KG1 (cell line): ENCODE measurements around the gene LGALS3BP.

Source experiments
- DNase-seq: peaks from one replicate; lab custom pipeline; 2025; lab: John Stamatoyannopoulos, UW

LGALS3BP gene

GRCh38 chr17:79014158-79014758 is 34.5 kb upstream of the LGALS3BP start:
- no peak for DNase-seq

DNA sequence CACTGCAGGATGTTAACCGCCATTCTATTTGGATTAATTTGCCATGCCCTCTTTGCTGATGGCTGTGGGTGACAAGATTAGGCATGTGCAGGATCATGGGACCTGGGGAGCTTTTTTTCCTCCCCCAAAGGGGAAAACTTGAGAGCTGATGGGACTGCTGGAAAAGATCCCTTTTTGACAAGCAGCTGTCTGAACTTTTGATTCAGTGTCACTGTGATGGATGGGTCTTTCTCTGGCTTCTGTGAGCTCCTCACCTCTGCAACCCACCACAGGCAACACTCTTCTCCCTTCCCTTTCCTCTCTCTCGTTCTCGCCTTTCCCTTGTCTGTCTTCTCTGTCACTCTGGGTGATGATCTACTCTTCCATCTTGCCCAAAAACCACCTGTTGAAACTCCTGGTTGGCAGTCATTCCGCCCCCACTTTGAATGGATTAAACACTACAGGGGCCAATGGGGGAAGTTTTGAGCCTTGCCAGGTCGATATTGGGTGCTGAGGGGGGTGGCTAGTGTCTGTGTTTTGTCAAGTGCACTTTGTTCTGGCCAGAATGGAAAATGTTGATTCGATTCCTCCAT is 32.9 kb upstream of the LGALS3BP start:
- DNase-seq: no peak

- DNase-seq: no peak
Measured at GRCh38 chr17:79011451-79012147, 31.9 kb upstream of the LGALS3BP start.

- no peak for DNase-seq
Measured at GRCh38 chr17:79010304-79010646, 30.6 kb upstream of the LGALS3BP start.

DNA sequence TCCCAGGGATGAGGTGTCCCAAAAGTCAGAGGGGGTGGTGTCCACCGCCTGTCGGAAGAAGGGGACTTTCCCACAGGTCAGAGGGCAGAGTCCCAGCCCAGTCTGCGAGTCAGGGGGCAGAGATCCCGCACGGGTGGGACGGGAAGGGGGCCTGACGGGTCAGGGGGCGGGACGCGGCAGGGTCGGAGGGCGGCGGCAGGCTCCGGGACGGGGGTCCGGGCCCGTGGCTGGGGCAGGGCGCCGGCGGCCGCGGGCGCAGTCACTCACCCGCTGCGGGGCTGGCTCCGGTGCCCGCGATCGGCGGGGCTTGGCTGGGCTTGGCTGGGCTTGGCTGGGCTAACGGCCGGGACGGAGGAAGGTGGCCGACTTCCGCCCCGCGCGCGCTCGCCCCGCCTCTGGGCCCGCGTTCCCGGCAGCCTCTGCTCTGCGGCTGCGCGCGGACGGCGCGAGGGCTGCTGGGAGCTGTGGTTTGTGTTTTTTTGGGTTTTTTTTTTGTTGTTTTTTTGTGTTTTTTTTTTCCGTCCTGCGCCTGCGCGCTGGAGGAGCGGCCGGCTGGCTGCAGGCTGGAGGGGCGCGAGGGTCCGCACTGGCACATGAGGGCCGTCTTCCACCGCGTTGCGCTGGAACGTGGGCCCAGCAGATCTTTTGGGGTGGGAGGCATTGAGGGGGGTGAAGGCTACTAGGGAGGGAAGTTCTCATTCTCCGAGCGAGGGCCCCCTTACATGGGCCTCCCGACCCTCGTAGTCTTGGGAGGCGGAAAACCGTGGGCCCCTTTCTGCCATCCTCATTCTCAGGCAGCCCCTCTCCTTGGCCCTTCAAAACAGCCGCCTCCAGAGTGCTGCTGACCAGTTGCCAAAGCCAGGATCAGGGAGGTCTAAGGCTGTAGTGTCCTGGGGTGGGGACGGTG is 29.9 kb upstream of the LGALS3BP start, which contains the start of gene CANT1:
Gene CANT1, minus strand, starts transcription at position 368 of the 907 bp plus-strand sequence. CDS start 12,142 bp downstream, outside the sequence.
- DNase-seq: peak; percentile 15

GRCh38 chr17:79008666-79009387 is 29.1 kb upstream of the LGALS3BP start:
- no peak for DNase-seq

DNA sequence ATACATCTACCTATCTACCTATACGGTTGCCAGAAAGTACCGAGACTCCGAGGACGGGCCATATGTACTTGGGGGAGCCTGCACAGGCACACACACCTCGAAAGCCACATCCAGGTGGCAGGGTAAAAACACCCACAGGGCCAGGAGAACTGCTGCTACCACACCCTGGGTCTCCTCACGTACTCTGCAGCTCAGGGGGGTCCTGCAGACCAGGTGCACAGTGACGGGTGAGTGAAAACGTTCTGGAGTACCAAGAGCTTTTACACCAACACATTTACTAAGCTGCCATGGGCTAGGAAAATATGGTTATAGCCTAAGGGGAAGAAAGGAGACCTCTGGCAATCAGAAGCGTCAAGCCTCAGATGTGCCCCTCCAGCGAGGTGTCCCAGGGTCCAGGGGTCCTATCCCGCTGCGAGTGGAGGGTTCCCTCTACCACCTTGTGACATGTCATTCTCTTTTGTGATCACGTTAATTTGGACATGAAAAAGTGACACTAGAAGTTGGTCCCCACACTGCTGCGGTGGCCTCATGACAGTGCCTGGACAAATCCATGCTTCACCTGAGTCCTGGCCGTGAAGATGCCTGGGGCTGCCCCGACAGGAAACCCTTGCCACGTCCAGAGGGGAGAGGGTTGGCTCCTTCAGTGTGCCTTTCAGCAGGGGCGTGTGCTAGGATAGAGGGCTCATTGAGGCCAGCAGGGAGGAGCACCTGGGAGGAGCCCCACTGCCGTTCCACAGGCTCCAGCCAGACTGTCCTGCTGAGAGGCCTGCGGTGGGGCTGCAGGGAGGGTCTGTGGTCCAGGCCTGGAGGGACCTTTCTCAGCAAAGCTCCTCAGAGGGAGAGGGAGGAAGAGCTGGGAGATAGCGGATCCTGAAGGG is 28.0 kb upstream of the LGALS3BP start:
- no peak for DNase-seq

DNA sequence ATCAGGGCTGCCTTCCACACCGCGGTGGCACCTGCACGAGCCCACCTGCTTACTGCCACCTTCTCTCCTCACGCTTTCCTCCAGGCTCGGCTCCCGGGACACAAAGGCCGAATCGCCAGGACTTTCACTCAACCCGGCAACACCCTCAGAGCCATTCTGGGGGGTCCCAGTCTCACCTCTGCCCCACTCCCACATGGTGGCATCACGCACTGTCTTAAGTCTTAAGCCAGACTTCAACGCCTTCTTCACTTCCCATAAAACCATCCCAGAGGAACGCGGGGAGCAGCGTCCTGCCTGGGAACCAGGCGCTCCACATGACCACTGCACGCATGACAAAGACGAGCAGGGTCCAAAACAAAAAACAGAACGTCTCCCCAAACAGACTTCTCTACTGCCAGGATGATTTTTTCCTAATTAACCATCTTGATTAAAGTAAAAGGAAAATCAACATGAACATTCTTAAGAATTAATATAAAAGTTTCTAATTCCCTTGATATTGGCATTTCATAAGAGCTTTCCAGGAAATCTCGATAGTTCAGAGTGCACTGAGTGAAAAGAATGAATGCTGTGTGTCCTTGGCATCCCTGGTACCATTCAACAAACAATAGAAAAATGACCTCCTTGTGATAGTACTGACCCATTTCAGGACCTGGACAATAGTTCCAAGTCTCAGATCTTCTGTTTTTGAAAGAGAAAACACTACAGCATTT is 27.2 kb upstream of the LGALS3BP start:
- no peak for DNase-seq

DNA sequence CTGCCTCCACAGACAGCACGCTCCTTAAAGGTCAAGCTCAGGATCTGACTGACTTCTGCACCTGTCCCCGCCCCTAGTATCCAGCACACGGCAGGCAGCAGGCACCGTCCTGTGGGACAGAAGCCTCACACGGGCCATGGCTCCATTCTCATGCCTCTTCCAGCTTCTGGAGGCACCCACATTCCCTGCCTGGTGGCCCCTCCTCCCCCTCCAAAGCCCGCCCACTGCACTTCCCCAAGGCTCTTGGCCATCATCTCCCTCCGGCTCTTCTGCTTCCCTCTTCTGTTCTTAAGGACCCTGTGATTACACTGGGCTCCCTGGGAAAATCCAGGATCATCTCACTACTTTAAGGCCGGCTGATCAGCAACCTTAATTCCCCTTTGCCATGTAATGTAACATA is 26.3 kb upstream of the LGALS3BP start:
- no peak for DNase-seq

DNA sequence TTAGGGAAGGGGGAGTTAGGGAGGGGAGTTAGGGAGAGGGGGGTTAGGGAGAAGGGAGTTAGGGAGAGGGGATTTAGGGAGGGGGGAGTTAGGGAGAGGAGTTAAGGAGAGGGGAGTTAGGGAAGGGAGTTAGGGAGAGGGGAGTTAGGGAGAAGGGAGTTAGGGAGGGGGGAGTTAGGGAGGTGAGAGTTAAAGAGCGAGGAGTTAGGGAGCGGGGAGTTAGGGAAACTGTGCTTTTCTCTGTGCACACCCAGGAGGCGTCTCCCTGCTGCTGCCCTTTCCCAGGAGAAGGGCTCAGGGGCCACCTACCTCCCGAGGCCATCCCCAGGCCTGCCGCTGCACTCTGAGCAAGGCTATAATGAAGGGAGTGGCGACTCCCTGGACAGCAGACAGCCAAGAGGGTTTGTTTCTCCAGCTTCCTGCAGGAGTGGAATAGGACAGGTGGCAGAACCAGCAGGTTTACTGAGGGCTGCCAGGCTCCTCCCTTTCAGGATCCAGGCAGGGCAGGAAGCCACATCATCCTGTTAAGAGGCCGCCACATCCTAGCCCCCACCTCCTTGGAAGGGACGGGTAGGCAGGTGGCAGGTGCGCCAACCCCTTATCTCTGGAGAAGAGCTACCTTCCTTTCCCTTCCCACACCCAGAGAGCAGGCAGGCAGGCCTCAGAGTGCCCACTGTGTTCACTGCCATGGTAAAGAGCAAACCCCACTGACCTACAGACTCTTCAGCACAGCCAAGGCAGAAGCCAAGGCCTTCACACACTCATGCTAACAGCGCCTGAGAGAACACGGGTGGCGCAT is 25.5 kb upstream of the LGALS3BP start:
- DNase-seq: no peak

DNA sequence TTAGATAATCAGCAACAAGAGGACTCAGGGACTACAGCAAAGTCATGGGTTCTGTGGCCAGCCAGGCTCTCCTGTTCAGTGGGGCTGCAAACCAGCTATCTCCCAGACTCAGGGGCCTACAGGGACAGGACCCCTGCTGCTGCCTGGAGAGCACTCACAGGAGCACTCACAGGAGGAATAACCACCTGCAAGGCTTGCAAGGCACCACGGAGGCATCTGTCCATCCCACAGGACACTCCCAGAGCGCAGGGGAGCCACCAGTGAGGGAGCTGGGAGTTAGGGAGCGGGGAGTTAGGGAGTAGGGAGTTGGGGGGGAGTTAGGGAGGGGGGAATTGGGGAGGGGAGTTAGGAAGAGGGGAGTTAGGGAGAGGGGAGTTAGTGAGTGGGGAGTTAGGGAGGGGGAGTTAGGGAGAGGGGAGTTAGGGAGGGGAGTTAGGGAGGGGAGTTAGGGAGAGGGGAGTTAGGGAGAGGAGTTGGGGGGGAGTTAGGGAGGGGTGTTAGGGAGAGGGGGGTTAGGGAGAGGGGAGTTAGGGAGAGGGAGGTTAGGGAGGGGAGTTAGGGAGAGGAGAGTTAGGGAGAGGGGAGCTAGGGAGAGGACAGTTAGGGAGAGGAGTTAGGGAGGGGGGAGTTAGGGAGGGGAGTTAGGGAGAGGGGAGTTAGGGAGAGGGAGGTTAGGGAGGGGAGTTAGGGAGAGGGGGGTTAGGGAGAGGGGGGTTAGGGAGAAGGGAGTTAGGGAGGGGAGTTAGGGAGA is 24.1 kb upstream of the LGALS3BP start:
- DNase-seq: no peak

DNA sequence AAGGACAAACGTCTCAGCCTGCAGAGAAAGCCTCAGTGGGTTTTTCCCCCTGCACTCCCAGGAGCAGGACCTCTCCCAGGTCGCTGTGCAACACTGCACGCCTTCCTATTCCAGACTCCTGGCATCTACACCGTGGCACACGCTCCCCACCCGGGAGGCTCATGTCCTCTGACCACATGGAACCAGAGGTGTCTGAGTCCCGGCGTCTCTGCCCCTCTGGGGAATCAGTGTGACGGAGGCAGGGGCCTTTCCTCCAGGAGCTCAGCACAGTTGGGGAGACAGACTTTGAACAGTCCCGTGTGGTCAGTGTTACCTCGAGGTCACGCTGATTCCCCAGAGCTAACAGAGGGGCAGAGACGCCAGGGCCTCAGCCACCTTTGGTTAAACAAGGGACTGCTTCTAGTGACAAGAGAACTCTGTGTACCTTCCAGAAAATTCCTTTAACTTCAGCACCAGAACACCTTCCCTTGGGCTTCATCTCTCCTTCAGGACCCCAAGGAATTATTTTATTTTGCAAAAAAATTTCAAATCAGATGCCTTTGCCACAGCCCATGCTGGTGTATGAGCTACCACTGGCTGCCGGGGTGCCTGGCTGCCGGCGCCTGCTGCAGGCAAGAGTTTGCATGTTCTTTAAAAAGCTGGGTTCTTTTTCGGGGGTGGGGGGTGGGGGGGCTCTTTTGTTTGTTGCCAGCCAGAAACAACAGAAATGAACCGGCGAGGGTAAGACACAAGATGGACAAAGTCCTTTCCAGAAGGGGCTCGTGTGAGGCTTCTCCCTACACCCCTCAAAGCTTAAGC is 23.3 kb upstream of the LGALS3BP start:
- DNase-seq: no peak

GRCh38 chr17:79002291-79002690 is 22.6 kb upstream of the LGALS3BP start:
- DNase-seq: no peak

GRCh38 chr17:79001190-79002020 is 21.7 kb upstream of the LGALS3BP start:
- no peak for DNase-seq

DNA sequence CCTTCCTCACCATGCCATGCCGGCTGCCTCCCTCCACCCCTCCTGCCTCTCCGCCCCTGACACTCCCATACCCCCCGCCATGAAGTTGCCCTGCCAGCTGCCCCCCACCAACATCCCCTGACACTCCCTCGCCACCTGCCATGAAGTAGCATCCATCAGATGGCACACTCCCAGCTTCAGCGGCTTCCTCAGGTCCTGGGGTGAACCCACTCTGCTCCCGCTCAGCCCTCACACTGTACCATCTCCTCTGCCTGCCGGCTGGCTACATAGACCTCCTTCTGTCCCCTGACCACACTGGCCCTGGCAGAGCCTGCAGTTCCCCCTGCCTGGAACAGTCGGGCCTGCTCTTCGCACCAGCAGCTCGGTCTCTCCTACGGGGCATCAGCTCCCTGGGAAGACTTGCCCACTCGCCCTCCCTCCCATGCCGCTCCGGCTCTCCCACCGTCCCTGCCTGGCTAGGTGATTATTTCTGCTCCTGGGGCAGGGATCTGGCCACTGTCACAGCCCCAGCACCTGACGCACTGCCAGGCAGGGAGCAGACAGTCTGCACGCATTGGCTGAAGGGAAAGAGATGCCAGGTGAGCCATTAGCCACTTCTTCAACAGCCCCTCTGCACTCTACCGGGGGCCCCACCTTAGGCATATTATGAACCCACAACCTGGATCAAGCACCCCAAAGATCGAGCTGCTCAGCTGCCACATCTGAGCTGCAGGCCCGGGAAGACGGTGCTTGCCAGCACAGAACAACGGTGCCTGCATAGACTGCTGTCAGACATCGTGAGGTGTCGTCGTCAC is 20.9 kb upstream of the LGALS3BP start:
- DNase-seq: no peak

DNA sequence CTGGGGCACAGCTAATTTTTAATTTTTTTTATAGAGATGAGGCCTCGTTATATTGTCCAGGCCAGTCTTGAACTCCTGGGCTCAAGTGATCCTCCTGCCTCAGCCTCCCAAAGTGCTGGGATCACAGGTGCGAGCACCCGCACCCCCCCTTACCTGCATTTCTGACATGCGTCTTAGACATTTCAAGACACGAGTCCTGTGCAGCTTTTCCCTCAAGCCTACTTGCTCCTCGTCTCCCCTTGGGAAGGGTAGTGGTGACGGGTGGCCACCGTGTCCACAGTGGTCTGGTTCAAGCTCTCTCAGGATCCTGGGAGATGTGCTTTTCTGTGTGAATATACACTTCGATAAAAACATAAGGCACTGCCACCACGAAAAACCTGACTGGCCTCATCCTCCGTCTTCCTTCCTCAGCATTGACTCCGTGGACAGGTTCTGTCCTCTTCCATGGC is 20.2 kb upstream of the LGALS3BP start:
- no peak for DNase-seq
